NCI-H146 treated with DMSO at 0.1 percent for 48 hours (cell line): ENCODE data around the gene PCYT1A.
"Not testable (repeated sequence)": the region's sequence is repeated elsewhere in the genome, so short reads cannot be mapped to it uniquely, and the experiment has no call there.

Experiments used
- DNase-seq: peaks from one replicate; lab custom pipeline; 2025; ENCODE audit not compliant: unreplicated experiment; lab: John Stamatoyannopoulos, UW

The PCYT1A gene

DNA sequence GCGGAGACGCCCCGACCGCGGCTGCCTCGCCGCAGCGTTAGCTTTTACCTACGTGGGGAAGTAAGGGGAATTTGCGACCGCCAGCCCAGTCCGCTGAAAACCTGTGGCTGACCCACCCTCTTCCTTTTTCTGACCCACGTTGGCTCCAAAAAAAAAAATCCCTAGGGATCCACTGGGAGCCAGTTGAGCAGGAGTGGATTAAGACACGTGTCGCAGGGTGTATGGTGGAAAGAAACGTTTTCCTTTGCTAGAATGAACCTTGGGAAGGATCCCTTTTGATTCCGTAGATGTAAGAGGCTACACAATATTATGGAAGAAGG, 575 bp upstream of the PCYT1A start:
- peak; percentile 57 for DNase-seq

DNA sequence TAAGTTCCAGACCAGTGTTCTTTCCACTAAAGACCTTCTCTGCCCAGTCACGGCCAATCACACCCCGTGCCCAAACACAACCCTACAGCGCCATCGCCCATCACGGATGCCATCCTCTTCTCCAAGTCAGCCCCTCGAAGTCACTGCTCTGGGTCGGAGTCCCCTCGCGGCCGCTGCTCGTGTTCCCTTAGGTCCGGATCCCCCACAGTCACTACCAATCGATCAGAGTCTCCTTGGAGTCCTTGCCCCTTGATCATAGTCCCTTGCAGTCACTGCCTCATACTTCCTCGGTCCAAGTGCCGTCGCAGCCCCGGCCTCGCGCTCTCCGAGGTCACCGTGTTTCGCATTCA, 461 bp downstream of the PCYT1A start:
- no peak for DNase-seq

DNA sequence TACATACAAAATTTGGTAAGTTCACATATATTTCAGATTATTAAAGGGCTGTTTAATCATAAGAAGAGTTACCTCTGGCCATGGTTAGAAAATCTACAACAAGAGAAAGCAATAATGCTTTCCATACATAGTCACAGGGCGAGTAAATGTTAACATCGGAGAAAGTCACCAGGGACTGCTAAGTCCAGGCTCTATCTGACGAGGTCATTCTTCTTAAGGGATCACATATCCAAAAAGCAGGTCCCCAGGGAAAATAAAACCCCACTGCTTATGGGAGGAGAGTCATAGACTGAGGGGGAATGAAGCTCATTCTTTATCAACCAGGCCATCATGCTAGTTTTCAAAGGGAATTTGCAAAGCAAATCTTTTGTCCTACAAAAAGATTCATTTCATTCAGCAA, 3.1 kb downstream of the PCYT1A start:
- no peak for DNase-seq

DNA sequence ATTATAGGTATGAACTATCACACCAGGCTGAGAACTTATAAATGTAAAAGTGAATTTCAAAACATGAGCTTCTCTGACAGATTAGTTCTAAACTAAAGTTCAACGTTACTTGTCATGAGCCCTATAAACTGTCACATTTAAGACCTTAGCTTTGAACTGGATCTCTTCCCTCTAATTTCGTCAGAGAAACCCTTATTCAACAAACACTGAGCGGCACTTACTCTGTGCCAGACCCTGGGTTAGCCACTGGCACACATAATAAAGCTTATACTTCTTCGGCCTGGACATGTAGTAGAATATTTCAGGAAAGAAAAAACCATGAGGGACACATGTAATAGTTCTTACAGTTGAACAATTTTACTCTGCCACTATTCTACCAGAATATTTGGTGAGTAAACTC, 5.6 kb downstream of the PCYT1A start:
- DNase-seq, result no peak

DNA sequence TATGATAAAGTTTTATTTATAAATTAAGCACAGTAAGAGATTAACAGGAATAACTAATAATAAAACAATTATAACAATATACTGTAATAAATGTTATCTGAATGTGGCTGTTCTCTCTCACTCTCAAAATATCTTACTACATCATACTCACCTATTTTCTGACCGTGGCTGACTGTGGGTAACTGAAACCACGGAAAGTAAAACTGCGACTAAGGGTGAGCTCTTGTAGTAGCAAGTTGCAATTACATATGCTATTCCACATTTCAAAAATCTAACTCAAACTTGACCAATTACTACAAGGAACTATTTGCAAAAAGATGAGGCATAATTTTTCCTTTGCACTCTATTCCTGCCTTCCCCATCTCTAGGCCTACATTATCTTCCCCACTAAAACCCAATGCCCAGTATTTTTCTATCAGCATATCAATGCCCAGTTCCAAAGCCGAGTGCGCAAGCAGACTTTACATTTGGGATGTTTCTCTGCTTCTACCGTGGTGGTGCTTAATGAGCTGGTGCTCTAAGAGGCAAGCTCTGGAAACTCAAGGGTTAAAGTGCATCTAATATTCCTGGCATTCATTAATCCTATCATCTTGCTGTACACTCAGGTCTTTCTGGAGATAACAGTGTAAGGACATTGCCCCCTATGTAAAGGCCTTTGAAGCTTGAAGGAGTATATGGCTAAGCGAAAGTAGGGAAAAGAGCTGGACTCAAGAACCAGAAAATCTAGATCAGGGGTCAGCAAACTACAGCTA, 6.7 kb downstream of the PCYT1A start:
- no peak for DNase-seq

DNA sequence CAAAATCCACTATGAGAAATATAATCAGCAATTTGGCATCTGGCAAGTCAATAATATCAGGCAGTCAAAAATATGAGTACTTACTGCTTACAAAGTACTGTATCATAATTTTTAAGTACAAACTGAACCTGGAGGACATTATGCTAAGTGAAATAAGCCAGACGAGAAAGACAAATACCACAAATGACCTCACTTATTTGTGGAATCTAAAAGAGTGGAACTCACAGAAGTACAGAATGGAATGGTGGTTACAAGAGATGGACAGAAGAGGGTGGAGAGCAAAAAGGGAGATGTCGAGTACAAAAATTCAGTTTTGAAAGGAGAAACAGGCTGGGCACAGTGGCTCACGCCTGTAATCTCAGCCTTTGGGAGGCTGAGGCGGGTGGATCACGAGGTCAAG, 12.4 kb downstream of the PCYT1A start:
- no peak for DNase-seq

DNA sequence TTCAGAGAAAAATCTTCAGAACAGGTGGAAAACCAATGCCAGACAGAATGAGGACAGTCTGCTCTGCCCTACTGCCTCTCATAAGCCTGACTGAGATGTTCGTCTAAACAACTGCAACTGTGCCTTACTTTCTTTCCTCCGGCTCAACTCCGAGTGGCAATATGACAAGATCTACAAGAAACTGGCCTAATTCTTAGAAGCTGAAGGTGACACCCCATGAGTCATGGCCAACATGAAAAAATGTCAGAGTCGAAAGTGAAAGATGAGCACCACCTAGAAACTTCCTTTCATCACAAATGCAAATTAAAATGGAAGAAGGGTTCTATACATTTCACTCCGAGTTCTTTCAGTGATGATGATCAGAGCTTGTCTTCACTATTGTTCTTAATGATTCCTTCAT, 12.9 kb downstream of the PCYT1A start:
- DNase-seq, result no peak

DNA sequence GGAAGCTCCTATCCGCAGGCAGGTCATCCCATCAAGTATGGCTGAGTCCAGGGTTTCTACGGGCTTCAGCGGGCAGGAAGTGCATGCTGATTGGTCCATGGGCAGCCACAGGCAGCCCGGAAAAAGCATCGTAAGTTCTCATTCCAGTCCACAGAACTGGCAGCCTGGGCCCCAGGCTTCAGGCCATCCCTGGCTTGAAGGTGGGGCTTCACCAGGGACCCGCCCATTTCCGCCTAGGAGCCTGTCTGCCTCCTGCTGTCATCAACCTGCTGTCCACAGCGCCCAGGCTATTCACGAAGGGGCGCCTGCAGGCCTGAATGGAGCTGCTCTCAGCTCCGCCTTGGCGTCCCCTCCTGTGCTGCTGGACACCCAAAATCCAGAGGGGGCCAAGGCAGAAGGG, 13.9 kb downstream of the PCYT1A start:
- DNase-seq, result no peak

DNA sequence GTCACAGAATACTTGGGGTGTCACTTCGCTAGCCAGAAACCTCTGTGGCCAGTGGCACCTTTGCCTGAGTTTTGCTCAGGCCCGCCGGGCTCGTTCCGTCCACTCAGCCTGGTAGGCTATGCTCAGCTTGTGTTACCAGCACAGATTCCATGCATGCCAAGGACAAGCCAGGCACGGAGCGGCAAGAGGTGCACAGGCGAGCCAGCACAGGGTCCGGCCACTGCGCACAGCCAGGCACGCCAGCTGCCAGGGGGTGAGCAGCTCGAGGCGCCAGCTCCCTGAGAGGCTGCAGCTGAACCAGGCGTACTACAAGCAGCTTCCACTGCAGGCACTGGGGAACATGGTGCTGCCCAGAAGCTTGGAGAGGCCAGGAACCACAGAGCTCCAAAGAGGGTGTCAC, 14.7 kb downstream of the PCYT1A start:
- DNase-seq, result no peak

DNA sequence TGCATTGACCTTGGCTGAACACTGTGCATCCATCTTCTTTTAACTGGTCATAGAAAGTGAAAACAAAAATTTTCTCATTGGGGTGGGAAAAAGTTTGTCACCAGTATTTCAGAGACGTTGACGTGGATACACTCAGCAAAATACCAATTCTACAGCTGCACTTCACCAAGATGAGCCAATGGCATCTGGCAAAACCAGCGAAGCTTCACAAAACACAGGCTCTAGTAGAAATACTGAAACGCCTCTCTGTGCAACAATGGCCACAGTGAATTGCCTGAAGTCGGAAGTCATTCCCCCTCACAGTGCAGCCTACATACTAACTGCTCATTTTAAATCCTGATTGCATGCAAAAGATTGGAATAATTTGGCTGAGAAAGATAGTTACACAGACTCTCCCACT, 17.0 kb downstream of the PCYT1A start:
- DNase-seq, result no peak

DNA sequence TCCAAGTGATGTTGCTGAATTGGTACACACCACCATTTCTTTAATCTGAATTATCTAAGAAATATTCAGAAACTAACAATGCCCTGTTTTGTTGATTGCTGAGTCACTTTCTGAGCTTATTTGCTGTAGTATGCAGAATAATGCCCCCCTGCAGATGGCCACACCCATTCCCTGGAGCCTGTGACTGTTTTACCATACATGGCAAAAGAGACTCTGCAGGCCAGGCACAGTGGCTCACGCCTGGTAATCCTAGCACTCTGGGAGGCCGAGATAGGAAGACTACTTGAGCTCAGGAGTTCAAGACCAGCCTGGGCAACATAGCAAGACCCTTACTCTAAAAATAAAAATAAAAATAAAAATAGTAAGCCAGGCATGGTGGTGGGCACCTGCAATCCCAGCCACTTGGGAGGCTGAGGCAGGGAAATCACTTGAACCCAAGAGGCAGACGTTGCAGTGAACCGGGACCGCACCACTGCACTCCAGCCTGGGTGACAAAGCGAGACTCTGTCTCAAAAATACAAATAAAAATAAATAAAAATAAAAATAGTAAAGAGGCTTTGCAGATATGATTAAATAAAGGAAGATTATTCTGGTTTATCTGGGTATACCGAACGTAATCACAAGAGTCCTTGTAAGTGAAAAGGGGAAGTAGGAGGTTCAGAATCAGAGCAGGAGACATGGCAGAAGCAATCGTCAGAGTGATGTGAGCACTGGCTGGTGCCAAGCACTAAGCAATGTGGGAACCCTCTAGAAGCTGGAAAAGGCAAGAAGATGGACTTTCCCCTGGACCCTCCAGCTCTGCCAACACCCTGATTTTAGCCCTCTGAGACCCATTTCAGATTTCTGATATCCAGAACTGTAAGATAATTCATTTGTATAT, 19.0 kb downstream of the PCYT1A start:
- DNase-seq, result no peak

DNA sequence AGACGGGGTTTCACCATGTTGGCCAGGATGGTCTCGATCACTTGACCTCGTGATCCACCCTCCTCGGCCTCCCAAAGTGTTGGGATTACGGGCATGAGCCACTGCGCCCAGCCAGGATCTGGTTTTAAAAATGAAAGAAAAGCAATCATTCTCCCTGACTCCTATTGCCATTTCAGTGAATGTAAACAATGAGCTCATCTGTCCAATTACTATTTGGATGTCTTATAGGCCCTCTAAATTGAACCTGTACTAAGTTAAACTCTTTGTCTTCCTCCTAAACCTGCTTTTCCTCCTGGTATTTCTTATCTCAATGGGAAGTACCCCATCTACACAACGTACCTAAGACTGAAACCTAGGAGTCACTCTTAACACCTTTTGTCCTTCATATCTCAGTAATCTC, 23.7 kb downstream of the PCYT1A start:
- no peak for DNase-seq

DNA sequence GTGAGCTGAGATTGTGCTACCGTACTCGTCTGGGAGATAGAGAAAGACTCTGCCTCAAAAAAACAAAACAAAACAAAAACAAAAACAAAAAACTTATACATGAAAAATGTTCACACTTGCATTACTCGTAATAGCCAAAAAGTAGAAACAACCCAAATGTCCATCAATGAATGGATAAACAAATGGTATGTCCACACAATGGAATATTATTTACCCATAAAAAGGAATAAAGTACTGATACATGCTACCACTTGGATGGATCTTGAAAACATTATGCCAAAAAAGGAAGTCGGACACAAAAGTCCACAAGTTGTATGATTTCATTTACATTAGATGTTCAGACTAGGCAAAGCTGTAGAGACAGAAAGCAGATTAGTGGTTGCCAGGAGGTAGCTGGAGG, 26.7 kb downstream of the PCYT1A start:
- no peak for DNase-seq

DNA sequence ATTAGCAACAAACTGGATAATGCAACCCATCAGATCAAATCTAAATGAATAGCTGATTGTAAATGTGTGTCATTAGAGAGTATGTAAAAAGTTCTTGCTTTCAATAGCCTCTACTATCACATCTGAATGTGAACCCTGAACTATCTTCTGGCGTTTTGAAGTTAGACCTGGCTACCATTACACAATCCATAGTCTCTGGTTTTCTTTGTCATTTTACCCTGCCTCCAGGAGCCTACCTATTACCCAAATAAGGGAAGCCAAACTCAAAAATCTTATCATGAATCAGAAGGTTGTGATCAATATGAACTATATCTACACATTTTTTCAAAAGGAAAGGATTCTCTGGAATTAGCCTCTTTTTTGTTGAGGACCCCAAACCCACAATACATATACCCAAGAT, 31.8 kb downstream of the PCYT1A start:
- DNase-seq, result no peak

DNA sequence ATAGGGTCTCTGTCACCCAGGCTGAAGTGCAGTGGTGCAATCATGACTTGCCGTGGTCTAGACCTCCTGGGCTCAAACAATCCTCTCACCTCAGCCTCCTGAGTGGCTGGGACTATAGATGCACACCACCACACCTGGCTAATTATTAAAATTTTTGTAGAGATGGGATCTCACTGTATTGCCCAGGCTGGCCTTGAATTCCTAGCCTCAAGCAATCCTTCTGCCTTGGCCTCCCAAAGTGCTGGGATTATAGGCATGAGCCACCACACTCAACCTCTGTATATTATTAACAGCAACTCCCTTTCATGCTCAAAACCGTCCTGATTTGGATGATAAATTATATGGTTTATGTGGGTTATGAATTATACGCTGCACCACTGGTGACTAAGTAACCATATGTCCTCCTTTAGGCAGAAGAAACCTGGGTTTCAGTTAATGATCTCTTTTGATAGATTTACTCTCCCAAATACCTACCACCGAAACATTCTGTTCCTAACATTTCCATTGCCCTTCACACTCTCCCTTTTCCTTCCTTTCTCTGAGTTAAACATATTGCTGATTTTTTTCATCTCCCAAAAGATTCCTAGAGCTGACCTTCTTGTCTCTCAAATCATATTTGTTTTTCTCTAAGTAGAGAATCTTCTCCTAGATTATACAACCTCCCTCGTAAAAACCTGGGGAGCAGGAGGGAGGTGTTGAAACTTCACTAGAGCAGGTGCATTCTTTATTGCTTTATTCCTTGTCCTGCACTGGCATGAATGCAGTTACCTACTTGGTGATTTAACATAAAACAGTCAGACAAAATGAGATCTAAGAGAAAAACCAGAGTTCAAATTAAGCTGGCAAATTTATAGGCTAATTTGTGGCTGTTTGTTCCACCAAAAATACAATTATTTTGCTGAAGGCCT, 32.9 kb downstream of the PCYT1A start:
- no peak for DNase-seq

DNA sequence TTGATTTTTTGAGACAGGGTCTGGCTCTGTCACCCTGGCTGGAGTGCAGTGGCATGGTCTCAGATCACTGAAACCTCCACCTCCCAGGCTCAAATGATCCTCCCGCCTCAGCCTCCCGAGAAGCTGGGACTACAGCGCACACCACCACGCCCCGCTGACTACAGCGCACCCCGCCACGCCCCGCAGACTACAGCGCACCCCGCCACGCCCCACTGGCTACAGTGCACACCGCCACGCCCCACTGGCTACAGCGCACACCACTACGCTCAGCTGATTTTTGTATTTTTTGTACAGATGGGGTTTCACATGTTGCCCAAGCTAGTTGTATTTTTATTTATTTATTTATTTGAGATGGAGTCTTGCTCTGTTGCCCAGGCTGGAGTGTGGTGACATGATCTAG, 35.6 kb downstream of the PCYT1A start:
- no peak for DNase-seq

DNA sequence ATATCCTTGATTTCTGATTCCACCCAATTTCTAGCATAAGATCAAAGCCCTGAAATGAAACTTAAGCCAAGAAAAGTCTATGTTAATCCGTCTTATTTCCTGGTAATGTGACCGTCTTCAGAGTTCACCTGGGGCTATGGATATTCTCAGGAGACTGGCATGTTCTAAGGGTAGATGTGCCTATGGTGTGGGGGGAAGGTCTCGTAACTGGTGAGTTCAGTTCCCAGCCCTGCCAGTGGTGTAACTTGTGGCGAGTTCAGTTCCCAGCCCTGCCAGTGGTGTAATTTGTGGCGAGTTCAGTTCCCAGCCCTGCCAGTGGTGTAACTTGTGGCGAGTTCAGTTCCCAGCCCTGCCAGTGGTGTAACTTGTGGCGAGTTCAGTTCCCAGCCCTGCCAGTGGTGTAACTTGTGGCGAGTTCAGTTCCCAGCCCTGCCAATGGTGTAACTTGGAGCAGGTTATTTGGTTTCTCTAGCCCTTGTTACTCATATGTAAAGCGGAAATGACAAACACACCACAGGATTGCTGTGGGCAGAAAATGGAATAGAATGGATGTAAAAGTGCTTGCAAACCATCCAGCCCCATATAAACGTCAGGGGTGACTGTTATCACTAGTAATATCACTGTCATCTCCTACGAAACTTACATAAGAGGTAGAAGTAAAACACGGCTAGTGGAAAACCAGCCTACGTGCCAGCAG, 40.8 kb downstream of the PCYT1A start:
- no peak for DNase-seq

DNA sequence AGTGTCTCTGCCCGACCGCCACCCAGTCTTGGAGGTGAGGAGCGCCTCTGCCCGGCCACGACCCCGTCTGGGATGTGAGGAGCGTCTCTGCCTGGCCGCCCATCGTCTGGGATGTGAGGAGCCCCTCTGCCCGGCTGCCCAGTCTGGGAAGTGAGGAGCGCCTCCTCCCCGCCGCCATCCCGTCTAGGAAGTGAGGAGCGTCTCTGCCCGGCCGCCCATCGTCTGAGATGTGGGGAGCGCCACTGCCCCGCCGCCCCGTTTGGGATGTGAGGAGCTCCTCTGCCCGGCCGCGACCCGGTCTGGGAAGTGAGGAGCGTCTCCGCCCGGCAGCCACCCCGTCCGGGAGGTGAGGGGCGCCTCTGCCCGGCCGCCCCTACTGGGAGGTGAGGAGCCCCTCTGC, 43.4 kb downstream of the PCYT1A start:
- not testable (repeated sequence) for DNase-seq

DNA sequence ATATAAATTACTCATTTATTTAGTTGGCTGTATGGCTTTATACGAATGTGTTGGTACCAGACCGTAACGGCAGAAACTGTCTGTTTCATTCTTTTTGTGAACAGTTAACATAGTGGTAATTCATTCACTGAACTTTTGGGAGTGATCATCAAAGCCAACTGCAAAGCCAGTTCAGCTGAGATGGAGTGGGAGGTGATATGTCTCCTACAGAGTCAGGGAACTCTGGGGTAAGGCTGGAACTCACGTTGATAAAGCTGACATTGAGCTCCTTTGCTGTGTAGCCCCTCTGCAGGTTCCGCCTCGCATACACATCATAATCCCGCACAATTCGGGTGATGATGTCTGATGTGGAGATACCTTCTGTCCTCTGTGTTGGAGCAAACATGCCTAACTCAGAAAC, 45.8 kb downstream of the PCYT1A start:
- no peak for DNase-seq

DNA sequence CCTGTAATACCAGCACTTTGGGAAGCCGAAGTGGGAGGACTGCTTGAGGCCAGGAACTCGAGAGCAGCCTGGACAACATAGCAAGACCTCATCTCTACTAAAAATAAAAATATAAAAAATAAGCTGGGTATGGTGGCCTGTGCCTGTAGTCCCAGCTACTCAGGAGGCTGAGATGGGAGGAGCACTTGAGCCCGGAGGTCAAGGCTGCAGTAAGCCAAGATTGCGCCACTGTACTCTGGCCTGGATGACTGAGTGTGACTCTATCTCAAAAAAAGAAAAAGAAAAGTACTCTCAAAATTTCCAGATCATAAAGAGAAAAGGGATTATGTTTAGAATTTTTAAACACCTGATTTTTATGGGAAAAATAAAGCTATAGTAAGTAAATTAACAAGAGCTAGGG, 47.1 kb downstream of the PCYT1A start:
- no peak for DNase-seq
